HepG2 (cell line): ENCODE data around the gene MIGA2. TPM values are rescaled to one million over a fixed set of nuclear protein-coding genes. Genes with fewer than 3 reads are reported as not detected.

Experiments used
- polyA plus RNA-seq, 8 experiments: library from polyadenylated mRNA; depleted of rRNA in 3 of 8; stranded (reverse) in 7 of 8; unstranded in 1 of 8; fragments of >200 nt; fragmentation: Illumina TruSeq in 4 of 8; extraction: Trizol in 4 of 8; gene quantifications; 2 replicates each; pipeline versions ENCODE4 v1.2.1 to v1.2.3, GENCODE V29; 2011 to 2016; ENCODE audit warnings: low read depth in 4 of 8, missing spikeins in 1 of 8, mixed read lengths in 1 of 8; ENCODE audit not compliant: insufficient read depth in 1 of 8
- total RNA-seq, 5 experiments: library from RNA; depleted of rRNA; stranded (reverse); fragments of >200 nt; fragmentation: Illumina TruSeq; extraction: Trizol; gene quantifications; 2 replicates each; pipeline ENCODE4 v1.2.3, GENCODE V29; 2016; ENCODE audit warnings: low read depth in 1 of 5
- TF ChIP-seq, protein P1 (sequence below), 2 experiments: sonication (generic) in 1 of 2; formaldehyde crosslinking in 1 of 2; IDR thresholded peaks; 2 replicates each; pipeline versions ENCODE4 v1.6.1 to v1.9.0; 2014 to 2022; ENCODE audit warnings: antibody characterized with exemption in 1 of 2, borderline replicate concordance in 1 of 2, inconsistent platforms in 1 of 2, low read depth in 1 of 2, missing genetic modification reagents in 1 of 2
- TF ChIP-seq, protein P2 (sequence below): sonication (generic); formaldehyde crosslinking; conservative IDR thresholded peaks from 2 replicates; pipeline ENCODE4 v1.8.0; 2022; ENCODE audit warnings: mild to moderate bottlenecking, moderate library complexity, missing genetic modification reagents
- TF ChIP-seq, protein P3 (sequence below): sonication (generic); formaldehyde crosslinking; IDR thresholded peaks from 2 replicates; pipeline ENCODE4 v1.5.1; 2020; ENCODE audit warnings: missing genetic modification reagents, mild to moderate bottlenecking, borderline replicate concordance

Gene MIGA2
- total and polyA plus RNA-seq, 2 of the 13 experiments (the other 11 are each of a cell fraction or from before 2014, with no cell fraction given) = 10.8 to 17.1 TPM

DNA sequence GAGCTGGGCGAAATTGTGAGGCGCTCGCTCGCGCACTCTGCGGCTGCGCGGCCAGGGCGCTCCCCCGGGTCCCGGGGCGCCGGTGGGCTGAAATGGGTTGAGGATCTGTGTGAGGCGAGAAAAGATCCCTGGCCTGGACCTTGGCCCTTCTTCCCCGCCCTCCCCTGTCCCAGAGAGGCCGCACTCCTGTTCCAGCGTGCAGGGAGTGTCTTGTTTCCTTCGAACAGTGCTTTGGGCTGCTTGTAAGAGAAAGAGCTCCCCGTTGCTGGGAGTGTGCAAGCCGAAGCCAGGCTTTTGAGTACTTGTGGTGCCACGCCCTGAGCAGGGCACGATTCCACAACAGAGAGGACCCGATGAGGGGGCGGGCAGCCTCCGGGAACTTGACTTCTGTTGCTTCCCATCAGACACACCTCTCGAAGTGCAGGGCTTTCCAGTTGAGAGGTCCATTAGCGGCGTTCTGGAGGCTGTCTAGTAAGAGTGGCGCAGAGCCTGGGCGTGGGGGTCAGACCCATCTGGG lies 45.0 kb downstream of the MIGA2 start (continued):
- TF ChIP-seq, protein P1, sequence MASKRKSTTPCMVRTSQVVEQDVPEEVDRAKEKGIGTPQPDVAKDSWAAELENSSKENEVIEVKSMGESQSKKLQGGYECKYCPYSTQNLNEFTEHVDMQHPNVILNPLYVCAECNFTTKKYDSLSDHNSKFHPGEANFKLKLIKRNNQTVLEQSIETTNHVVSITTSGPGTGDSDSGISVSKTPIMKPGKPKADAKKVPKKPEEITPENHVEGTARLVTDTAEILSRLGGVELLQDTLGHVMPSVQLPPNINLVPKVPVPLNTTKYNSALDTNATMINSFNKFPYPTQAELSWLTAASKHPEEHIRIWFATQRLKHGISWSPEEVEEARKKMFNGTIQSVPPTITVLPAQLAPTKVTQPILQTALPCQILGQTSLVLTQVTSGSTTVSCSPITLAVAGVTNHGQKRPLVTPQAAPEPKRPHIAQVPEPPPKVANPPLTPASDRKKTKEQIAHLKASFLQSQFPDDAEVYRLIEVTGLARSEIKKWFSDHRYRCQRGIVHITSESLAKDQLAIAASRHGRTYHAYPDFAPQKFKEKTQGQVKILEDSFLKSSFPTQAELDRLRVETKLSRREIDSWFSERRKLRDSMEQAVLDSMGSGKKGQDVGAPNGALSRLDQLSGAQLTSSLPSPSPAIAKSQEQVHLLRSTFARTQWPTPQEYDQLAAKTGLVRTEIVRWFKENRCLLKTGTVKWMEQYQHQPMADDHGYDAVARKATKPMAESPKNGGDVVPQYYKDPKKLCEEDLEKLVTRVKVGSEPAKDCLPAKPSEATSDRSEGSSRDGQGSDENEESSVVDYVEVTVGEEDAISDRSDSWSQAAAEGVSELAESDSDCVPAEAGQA (IDR thresholded peaks at IDR 0.05; ENCODE audit: low read depth) = no peak
- TF ChIP-seq, protein P1 (CRISPR knock-in tag; IDR thresholded peaks at IDR 0.05; ENCODE audit: borderline replicate concordance) = no peak
- TF ChIP-seq, protein P2, sequence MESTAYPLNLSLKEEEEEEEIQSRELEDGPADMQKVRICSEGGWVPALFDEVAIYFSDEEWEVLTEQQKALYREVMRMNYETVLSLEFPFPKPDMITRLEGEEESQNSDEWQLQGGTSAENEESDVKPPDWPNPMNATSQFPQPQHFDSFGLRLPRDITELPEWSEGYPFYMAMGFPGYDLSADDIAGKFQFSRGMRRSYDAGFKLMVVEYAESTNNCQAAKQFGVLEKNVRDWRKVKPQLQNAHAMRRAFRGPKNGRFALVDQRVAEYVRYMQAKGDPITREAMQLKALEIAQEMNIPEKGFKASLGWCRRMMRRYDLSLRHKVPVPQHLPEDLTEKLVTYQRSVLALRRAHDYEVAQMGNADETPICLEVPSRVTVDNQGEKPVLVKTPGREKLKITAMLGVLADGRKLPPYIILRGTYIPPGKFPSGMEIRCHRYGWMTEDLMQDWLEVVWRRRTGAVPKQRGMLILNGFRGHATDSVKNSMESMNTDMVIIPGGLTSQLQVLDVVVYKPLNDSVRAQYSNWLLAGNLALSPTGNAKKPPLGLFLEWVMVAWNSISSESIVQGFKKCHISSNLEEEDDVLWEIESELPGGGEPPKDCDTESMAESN (CRISPR knock-in tag) = 0 out of 2 replicates have a peak, but pooled peaks have one; percentile 12
- TF ChIP-seq, protein P3, sequence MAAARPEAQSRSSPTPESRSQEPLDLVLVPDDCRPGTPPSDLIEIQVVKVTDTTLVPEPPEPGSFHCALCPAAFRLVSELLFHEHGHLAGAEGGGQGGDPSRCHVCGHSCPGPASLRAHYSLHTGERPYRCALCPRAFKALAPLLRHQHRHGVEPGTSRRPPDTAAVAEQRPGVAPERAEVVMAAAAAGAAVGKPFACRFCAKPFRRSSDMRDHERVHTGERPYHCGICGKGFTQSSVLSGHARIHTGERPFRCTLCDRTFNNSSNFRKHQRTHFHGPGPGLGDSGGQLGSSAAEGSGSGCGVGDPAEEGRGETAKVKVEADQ (CRISPR knock-in tag) = no peak
